Breast epithelium (tissue), 3 donors: ENCODE results near the gene TASOR.

Experiments used
- POLR2A ChIP-seq: fragments of 450-650 bp; IDR thresholded peaks from one replicate; pipeline ENCODE4 v1.6.1; 2016; ENCODE audit warnings: antibody characterized with exemption, mild to moderate bottlenecking, moderate library complexity
- TF ChIP-seq, protein P1 (sequence below), 3 donors: fragments of 450-650 bp; IDR thresholded peaks; one replicate each; pipeline ENCODE4 v1.5.1; 2016 to 2017; ENCODE audit warnings: antibody characterized with exemption in 3 of 3, mild to moderate bottlenecking in 3 of 3, moderate library complexity in 3 of 3

DNA sequence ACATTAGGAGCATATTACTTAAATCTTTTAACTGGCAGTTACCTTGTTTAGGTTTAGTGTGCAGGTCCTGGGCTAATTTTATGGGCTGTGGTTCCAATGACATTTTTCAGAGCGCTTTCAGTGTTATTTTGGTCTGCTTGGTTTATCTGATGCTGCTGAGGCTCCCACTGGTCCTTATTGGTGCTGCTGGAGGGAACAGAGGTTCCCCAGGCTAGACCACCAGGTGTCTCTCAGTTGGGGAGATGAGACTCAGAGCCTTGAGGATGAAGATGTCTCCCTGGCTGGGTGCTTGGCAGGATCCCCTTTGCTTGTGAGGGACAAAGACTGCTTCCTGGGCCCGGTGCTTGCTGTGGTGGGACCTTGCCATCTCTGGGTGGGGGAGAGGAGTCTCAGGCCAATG is 28.3 kb upstream of the TASOR start:
- TF ChIP-seq, protein P1, sequence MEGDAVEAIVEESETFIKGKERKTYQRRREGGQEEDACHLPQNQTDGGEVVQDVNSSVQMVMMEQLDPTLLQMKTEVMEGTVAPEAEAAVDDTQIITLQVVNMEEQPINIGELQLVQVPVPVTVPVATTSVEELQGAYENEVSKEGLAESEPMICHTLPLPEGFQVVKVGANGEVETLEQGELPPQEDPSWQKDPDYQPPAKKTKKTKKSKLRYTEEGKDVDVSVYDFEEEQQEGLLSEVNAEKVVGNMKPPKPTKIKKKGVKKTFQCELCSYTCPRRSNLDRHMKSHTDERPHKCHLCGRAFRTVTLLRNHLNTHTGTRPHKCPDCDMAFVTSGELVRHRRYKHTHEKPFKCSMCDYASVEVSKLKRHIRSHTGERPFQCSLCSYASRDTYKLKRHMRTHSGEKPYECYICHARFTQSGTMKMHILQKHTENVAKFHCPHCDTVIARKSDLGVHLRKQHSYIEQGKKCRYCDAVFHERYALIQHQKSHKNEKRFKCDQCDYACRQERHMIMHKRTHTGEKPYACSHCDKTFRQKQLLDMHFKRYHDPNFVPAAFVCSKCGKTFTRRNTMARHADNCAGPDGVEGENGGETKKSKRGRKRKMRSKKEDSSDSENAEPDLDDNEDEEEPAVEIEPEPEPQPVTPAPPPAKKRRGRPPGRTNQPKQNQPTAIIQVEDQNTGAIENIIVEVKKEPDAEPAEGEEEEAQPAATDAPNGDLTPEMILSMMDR (IDR thresholded peaks at IDR 0.05), result no peak
- TF ChIP-seq POLR2A, result no peak
